GM19351 (cell line): ENCODE results near the gene MYOG.

Experiments
- ATAC-seq: cut with Tn5 transposase; IDR thresholded peaks from one replicate; pipeline ENCODE4 v1.9.1; 2021; ENCODE audit warnings: mild to moderate bottlenecking, moderate library complexity; ENCODE audit not compliant: unreplicated experiment

The MYOG gene

GRCh38 chr1:203091199-203091477, 5.3 kb upstream of the MYOG start:
- no peak for ATAC-seq

DNA sequence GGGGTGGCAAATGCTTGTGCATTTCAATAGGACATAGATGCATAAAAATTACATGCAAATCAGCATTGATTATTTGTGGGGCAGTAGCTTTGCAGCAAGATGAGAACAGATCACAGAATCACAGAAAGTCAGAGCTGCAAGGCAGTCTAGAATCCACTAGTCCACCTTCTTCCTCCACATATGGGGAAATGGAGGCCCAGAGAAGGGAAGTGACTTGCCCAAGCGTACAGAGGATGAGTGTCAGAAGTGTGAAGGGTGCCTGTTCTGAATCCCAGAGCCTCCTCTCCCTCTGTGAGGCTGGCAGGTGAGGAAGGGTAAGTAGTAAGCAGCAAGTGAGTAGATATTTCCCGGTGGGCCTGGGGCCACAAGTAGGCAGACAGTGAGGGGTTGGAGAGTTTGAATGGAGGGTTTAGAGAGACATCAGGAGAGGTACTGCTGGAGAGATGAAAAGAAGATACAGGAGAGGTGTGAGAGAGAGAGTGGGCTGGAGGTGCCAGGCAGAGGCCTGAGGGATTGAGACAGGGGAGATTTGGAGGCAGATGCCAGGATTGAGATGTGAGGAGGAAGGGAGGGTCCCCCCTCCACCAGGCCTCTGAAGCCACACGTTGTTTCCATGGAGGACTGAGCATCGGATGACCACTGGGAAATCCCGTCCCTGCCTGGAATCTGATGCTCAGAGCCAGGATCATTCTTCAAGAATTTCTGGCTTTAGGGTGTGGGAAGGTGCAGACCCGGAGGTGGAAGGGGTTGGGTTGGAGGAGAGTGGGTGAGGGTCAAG, 4.8 kb upstream of the MYOG start:
- no peak for ATAC-seq

GRCh38 chr1:203089651-203090045, 3.8 kb upstream of the MYOG start:
- ATAC-seq: no peak

DNA sequence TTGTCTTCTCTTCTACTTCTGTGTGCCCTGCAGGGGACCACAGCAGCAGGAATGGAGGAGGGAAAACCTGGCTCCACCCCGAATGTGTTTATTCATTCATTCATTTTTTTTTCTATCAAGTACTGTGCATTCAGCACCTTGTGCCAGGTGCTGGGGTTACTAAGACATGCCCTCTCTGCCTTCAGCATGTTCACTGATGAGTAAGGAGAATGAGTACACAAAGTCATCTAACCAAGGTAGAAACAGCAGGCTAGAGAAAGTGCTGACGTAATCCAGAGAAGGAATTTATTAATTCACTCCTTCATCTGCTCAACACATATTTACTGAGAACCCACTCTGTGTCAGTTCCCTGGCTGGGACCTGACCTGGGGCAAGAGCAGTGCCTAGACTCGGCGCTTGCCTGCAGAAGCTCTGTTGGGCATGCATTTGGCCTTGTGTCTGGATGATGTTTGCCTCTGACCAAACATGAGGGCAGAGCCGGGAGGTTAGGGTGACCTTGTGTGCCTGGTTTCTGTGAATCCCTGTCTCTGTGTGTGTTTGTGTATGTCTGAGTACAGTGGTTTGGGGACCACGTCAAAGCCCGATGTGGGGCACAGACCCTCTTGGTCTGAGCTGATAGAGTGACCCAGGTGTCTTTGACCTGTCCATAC, 3.3 kb upstream of the MYOG start:
- ATAC-seq: no peak

DNA sequence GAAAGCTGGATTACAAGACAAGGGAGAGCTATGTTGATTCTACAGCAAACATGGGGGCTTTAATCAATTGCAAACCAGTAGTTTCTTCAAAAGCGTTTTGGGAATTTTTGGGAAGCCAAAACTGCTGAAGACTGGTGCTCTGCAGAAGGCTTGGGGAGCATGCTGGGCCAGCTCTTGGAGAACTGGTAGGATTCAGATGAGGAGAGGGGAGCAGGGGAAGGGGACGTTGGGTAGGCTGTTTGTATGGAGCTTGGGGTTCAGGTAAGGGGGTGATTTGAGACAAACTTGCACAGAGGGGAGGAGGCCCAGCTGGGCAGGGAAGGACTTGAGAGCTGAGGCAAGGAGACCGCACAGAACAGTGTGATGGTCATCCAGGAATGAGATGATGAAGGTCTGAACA, 2.6 kb upstream of the MYOG start:
- no peak for ATAC-seq

DNA sequence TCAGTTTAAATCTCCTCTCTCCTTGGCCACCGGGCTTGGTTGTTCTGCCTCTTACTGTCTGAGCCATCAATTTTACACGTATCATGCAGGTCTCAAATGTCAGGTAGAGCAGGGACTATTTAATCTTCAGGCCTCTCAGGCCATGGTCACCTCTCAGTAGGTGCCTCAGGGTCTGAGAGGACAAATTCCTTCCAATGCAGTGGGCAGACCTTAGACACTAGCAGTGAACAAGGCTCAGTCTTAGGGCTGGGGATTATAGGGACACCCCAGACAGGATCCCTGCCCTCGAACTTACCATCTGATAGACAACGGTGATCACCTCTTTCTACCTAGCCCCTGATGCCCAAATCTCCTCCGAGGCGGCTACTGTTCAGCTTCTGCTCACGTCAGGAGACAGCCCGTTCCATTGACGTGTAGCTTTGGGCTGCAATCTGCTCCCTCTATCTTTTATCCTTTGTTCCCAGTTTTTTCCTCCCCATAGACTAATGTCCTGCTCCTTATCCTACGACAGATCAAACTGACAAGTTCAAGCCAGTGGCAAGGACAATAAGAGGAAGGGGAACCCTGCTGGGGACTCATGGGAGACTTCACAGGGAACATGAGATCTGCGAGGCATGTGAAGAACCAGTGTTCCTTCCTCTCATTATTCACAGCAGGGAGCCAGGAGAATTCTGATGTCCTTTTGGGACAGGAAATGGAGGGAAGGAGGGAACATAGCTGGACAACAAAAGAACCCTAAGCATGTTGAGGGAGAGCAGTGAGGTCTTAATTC, 1.4 kb upstream of the MYOG start:
- ATAC-seq: no peak

- ATAC-seq: no peak
Measured at GRCh38 chr1:203084588-203085527, 954 bp downstream of the MYOG start.

- no peak for ATAC-seq
Measured at GRCh38 chr1:203083463-203083921, 2.3 kb downstream of the MYOG start.

DNA sequence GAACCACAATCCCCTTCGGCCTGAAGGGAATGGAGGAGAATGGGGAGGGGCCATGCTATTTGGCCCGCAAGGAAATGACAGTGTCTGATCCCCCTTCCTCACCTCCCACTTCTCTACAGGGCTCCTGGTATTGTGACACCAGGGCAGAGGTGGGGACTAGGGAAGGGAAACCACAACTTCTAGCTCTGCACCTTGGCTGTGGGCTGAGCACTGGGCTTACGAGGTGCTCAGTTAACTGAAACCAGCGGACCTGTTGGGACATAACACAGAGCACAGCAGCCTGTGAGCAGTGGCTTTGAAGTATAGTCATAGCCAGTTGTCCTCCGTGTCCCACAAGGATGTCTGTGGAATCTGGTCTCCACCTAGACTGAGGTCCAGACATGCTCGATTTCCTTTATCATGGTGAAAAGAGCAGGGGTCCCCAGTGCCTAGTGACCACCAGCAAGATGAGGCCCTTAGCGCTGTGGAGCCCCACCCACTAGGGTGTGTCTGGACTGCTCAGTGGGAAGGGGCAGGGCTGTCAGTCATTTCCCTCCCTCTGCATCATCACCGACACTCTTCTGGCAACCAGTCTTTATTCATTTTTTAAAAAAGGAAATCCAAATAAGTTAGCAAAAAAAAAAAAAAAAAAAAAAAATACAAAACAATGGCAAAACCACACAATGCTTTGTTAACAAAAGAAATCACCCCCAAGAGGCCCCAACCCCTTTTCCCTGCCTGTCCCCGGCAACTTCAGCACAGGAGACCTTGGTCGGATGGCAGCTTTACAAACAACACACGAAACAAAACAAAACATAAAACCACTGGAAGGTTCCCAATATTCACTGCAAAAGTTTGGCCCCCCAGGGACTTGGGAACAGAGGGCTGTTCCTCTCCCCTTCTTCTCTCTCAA, 3.0 kb downstream of the MYOG start:
- no peak for ATAC-seq

GRCh38 chr1:203082231-203082505, 3.6 kb downstream of the MYOG start:
- ATAC-seq: no peak

DNA sequence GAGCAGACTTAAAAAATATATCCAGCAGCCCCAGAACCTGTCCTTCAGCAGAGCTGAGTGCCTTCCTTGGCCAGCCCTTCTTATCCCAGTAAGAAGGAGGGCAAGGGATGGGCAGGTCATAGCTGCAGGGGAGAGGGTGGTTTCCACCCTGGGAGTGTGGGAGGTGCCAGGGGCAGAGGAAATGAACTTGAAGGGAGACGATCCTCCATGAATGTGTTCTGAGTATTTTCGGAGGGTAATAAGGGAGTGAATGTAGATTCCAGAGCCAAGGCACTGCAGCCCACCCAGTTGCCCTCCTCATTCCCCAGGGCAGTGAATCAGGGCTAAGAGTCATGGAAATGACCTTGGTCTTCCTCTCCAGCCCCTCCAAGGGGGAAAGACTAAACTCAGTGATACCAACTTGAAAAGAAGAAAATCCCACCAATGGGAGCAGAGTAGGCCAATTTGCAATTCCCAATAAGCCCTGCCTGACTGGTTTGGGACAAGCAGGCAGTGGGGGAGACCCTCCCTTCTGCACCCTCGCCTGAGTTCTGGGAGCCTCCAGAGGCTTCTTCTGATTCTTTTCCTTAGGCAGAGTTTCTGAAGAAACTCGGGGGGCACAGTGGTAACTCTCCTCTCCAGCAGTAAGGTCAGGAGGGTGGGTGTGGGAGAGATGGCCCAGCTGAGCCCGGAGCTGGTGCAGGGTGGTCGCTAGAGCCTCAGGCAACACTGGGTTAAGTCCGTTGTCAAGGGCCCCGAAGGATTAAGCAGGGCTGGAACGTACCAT, 4.2 kb downstream of the MYOG start:
- no peak for ATAC-seq

- ATAC-seq: no peak
Measured at GRCh38 chr1:203080456-203080855, 5.4 kb downstream of the MYOG start.

GRCh38 chr1:203078478-203078877, 7.3 kb downstream of the MYOG start:
- no peak for ATAC-seq

DNA sequence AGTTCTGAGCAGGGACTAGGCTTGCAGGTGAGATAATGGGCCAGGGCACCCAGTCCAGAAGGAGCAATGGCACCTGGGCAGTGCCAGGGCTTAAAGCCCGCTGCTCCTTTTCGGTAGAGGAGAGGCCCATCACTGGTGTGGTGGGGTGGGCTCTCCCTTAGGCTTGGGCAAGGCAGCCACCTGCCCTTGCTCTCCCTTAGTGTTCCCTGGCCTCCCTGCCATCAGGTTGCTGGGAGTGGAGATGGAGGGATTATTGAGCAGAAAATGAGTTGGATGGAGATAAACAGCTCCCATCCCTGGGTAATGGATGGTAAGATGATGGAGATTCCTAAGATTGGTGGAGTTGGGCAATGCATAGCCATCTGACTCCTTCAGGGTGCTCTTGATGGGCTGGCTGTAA, 7.9 kb downstream of the MYOG start:
- ATAC-seq: no peak

DNA sequence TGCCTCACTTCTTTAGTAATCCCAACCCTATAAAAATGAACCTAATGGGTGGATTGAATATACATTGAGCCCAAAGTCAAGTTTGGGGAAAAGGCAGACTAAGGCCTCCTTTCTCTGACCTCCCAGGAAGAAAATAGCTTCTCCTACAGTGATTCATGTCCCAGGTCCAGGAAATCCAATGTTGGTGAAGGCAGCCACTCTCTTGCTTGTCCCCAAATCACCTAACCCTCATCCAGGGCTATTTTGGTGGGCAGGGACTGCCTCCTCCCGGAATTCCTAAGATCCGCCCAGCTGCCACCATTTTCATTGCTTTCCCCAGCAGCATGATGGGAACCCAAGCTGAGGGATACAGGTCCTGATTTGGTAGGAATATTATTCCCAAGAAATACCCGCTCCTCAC, 8.4 kb downstream of the MYOG start:
- no peak for ATAC-seq

DNA sequence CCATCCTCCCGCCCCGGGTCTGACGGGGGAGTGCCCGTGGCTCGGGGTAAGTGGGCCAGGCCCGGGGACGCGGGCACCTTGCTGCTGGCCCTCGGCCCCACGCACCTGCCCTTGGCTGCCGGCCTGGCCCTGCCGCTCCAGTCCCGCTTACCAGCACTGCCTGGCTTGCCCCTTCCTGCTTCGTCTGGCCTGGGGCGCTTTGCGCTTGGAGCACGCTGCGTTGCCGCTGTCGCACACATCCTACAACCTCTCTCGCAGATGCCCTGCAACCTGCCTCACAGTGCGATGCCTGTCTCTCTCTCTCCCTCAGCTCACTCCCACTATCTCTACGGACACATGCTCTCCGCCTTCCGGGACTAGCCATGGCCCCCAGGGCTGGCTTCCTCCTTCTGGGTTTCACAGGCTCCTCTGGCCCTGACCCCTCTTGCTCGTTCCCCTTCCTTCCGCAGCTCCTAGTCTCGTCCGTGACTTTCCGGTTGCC, 9.7 kb downstream of the MYOG start:
- no peak for ATAC-seq

- ATAC-seq: no peak
Measured at GRCh38 chr1:203075236-203076030, 10.4 kb downstream of the MYOG start.

GRCh38 chr1:203074610-203075009, 11.2 kb downstream of the MYOG start:
- no peak for ATAC-seq

DNA sequence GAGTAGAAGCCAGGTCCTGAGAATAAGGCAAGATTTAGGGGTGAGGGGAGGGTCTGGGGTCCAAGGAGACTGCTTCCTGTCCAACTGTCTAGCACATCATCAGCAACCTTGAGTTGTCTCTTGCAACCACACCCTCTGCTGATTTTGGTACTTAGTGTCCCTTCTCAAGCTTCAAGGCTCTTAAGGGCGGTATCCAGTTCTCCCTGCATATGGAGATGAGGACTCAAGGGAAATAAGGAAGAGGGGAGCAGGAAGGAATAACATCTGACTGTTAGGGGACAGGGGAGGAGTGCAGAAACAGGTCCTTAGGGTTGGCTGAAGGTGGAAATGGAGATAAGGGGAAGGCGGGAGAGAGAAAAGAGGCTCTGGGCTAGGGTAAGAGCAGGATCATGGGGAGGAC, 12.3 kb downstream of the MYOG start:
- no peak for ATAC-seq
